Activated T-helper 1 cell treated with Interleukin-2 at 50 U/mL for 16 hours (primary cell): ENCODE data around the gene RNF180.
"Not testable (repeated sequence)": the region's sequence is repeated elsewhere in the genome, so short reads cannot be mapped to it uniquely, and the experiment has no call there.

Source experiments
- DNase-seq: peaks from one replicate; pipeline ENCODE4 v3.0.0-alpha.2; 2020; ENCODE audit warnings: low read depth

RNF180 gene

GRCh38 chr5:64181440-64181839 is 15.8 kb downstream of the RNF180 start:
- no peak for DNase-seq

- DNase-seq: no peak
Measured at GRCh38 chr5:64183956-64184355, 18.3 kb downstream of the RNF180 start.

DNA sequence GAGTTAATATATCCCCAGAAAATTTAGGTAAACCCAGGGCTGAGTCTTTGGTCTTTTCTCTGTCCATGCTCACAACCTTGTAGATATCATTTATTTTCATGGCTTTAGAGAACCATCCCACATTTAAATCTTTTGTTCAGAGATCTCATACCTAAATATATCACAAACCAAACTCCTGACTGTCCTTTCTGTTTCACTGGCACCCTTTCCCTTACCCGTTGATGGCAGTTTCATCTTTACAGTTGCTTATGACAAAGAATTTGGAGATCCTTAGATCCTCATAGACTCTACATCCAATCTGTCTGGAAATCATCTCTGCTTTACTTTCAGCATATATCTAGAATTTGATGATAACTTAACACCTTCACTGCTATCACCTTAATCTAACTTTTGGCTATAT is 19.2 kb downstream of the RNF180 start:
- DNase-seq: no peak

GRCh38 chr5:64188776-64189175 is 23.1 kb downstream of the RNF180 start:
- no peak for DNase-seq

- DNase-seq: no peak
Measured at GRCh38 chr5:64190562-64191306, 25.1 kb downstream of the RNF180 start.

DNA sequence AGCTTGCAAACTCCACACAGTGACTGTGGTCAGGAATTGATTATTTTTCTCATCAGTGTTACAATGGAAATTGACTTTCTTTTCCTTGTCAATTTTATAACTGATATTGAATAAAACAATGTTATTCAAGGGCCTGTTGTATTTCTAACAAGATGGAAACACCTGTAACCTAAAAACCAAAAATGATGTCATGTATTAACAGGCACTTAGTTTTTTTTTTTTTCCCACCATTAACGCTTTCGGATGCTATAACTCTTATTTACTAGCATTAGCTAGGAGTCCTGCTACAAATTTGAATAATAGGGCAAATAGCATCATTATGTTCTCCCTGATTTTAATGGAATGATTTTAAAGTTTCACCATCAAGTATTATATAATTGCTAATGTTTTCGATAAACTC is 30.3 kb downstream of the RNF180 start:
- no peak for DNase-seq

DNA sequence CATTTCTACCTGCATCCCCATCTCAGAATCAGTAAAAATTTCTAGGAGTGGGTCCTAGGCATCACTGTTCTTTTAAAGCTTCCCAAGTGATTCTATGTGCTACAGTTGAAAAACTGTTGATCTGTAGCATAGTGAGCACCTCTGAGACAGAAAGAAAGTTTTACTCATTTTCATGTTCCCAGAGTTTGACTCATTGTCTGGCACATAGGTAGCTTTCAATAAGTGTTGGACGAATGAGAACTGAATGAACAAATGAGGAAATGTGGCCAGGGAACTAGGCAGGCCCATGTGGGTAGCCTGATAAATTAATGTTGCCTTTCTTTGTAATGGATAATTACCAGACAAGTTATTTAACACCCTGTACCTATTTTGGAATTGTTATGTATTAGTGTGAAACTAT is 33.8 kb downstream of the RNF180 start:
- DNase-seq: no peak

DNA sequence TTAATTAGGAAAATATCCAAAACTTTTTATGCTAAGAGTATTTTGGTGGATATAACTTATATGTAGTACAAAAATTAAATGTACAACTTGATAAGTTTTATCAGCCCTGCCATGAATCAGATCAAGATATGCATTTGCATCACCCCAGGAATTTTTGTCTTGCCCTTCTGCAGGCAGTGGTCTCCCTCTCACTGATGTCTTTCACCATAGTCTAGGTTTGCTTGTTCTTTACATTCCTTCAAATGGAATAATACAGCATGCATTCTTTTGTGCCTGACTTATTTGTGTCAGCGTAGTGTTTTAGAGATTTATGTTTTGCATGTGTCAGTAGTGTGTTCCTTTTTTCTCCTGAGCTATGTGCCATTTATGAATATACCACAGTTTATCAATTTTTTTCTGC is 36.4 kb downstream of the RNF180 start:
- DNase-seq: no peak

GRCh38 chr5:64206653-64207052 is 41.0 kb downstream of the RNF180 start:
- DNase-seq: no peak

DNA sequence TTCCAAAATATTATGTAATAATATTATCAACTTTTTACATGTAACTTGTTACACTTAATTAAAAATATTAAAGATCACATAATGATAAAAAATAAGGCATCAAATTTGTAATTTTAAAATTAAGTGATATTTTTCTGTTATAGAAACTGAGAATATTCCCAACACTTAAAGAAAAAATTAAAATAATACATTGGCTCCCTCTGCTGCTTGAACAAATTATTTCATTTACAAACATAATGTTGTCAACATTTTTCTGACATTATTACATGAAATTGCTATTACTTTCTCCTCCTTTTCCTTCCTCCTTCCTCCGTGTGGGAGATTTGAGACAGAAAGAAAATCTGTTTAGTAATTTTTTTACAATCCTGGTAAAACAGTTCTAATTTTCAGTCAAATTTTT is 42.3 kb downstream of the RNF180 start:
- DNase-seq: no peak

DNA sequence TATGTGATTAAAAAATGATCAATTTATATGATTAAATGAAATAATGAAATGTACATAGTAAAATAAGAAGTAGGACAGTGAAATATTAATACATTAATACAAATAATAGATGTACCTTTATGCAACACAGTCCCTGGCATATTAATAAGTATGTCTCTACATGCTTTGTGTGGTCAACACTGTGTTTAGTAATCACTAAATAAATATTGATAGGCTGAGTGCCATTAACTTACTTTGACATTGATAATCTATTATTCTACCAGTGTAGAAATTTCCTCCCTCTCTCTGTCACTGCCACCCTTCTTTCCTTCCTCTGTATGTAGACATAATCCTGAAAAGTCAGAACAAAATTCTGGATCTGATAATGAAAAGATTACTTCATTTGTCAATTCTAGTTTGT is 43.7 kb downstream of the RNF180 start:
- no peak for DNase-seq

DNA sequence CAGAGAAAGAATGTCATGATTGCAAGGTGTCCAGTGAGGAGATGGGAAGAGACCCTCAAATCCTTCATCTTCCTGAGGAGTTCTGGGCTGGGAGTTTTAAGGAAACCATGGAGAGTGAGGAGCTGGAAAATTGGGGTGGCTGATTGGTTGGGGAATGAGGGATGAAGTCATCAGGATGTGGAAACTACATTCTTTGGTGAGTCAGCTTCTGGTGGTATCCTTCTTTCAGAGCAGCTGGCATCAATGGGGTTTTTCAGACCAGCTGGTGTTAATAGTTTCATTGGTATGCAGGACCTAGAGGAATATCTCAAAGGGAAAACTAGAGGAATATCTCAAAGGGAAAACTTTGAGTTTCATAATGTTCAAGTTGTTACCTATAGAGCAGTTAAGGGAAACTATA is 45.2 kb downstream of the RNF180 start:
- no peak for DNase-seq

DNA sequence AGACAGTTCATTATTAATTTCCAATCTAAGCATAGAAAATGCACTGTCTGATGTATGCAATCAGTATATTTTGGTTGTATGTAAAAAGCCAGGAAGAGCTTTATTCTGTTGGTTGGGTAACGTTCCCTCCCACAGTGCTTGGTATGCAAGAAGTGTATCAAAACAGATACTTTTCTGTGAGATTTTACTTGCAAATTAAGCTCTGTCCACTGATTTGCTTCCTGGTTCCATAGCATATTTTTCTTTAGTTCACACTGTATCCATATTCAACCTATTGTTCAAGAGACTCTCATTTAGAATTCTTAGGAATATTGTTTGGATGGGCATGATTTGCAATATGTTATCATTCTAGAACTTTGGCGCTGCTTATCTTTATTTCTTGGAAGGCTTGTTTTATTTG is 47.4 kb downstream of the RNF180 start:
- no peak for DNase-seq

GRCh38 chr5:64213531-64213930 is 47.9 kb downstream of the RNF180 start:
- no peak for DNase-seq

- DNase-seq: no peak
Measured at GRCh38 chr5:64214132-64214531, 48.5 kb downstream of the RNF180 start.

DNA sequence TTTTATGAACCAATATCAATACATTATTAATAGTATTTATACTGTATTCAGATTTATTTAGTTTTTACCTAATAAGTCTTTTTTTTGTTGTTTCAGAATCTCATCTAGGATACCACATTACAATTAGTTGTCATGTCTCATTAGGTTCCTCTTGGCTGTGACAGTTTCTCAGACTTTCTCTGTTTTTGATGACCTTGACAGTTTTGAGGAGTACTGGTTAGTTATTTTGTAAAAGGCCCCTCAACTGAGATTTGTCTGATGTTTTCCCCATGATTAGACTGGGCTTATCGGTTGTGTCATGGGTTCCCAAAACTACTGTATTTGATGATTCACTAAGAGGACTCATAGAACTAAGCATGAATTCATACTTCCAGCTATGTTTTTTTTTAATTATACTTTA is 56.3 kb downstream of the RNF180 start:
- no peak for DNase-seq

DNA sequence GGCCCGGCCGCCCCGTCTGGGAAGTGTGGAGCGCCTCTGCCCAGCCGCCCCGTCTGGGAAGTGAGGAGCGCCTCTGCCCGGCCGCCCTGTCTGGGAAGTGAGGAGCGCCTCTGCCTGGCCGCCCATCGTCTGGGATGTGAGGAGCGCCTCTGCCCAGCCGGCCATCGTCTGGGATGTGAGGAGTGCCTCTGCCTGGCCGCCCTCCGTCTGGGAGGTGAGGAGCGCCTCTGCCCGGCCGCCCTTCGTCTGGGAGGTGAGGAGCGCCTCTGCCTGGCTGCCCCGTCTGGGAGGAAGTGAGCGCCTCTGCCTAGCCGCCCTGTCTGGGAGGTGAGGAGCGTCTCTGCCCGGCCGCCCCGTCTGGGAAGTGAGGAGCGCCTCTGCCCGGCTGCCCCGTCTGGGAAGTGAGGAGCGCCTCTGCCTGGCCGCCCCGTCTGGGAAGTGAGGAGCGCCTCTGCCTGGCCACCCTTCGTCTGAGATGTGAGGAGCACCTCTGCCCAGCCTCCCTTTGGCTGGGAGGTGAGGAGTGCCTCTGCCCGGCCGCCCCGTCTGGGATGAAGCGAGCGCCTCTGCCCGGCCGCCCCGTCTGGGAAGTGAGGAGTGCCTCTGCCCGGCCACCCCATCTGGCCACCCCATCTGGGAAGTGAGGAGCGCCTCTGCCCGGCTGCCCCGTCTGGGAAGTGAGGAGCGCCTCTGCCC is 59.8 kb downstream of the RNF180 start:
- not testable (repeated sequence) for DNase-seq

DNA sequence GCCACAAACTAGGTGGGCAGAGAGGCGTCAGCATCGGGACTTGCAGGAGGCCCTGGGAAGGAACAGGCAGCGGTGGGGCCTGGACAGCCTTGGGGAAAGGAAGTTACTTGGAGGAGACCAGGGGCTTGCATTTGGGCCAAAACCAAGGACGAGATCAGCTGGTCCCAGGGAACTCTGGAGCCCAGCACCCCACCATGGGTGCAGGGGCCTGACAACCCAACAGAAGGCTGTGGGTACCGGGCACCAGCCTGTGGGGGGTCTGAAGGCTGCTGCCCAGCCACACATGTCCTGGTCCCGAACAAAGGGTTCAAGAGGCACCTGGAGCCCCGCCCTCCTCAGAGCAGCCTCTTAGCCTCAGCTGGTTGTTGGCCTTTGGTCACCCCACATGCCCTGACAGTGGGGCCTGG is 61.5 kb downstream of the RNF180 start:
- DNase-seq: not testable (repeated sequence)

GRCh38 chr5:64229163-64229774 is 63.6 kb downstream of the RNF180 start:
- no peak for DNase-seq

DNA sequence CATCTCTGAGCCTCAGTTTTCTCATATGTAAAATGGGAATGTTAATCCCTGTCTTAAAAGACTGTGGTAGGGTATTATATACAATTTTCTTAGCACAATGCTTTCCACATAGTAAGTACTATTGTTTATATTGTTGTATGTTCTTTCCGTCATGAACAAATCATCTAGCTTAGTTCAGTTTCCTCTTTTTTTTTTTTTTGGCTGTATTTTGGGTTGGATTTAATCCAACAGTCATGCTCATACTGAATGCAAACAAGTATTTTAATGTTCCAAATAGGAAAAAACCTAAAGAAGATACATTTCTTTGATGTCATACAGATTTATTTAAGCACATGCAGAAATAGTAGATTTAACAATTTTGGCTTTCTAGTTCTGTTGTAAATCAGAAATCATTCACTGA is 95.1 kb downstream of the RNF180 start:
- DNase-seq: no peak

- DNase-seq: no peak
Measured at GRCh38 chr5:64269164-64269563, 103.5 kb downstream of the RNF180 start.

GRCh38 chr5:64273276-64273675 is 107.6 kb downstream of the RNF180 start:
- no peak for DNase-seq
